ENCODE data around the gene ALDH3B2.

ALDH3B2 gene

GRCh38 chr11:67612751-67613150 is 61.7 kb downstream of the ALDH3B2 start:
- no peak for DNase-seq

Data from GDM1 (cell line).